ENCODE measurements around the gene ECSIT. TPM values are rescaled to one million over a fixed set of nuclear protein-coding genes. Genes with fewer than 3 reads are reported as not detected.

Gene ECSIT
- total RNA-seq, 3 donors from 2014 or later (not counting 1 experiment from before 2014, with no cell fraction given) = 23.6 to 24.5 (median 24.1) TPM

- H3K9me3 Mint-ChIP-seq = no peaks in the 10 kb centered on the region
- H3K27me3 Mint-ChIP-seq (ENCODE audit: low read depth in 2 of 2) = peaks cover 0 to 5% of the 10 kb centered on the region in 2 donors
- TF ChIP-seq, protein P1, sequence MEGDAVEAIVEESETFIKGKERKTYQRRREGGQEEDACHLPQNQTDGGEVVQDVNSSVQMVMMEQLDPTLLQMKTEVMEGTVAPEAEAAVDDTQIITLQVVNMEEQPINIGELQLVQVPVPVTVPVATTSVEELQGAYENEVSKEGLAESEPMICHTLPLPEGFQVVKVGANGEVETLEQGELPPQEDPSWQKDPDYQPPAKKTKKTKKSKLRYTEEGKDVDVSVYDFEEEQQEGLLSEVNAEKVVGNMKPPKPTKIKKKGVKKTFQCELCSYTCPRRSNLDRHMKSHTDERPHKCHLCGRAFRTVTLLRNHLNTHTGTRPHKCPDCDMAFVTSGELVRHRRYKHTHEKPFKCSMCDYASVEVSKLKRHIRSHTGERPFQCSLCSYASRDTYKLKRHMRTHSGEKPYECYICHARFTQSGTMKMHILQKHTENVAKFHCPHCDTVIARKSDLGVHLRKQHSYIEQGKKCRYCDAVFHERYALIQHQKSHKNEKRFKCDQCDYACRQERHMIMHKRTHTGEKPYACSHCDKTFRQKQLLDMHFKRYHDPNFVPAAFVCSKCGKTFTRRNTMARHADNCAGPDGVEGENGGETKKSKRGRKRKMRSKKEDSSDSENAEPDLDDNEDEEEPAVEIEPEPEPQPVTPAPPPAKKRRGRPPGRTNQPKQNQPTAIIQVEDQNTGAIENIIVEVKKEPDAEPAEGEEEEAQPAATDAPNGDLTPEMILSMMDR (IDR thresholded peaks at IDR 0.05) = no peak
- Histone ChIP-seq H3K27me3 (ENCODE audit: control insufficient read depth, insufficient read depth, low read length) (peaks cover 3% of the 10 kb centered on the region), H3K36me3 (ENCODE audit: control insufficient read depth, insufficient read depth, low read length) (no peaks in the 10 kb centered on the region), H3K4me3 (ENCODE audit: low read length) (no peak overlapping the region), H3K9me3 (ENCODE audit: control insufficient read depth, insufficient read depth, low read length) (no peaks in the 10 kb centered on the region), H3K4me1 (ENCODE audit: control insufficient read depth, insufficient read depth, low read length) (no peaks in the 10 kb centered on the region), H3K27ac (ENCODE audit: low read length) (no peak overlapping the region)
- DNase-seq (no peak), ATAC-seq (no peak)
- no peak overlapping the region for H3K27ac Mint-ChIP-seq
- H3K4me1 Mint-ChIP-seq = no peaks in the 10 kb centered on the region
- 89% methylated on average over 20 of the region's 20 CpGs for WGBS (ENCODE audit: insufficient coverage)
- no peaks in the 10 kb centered on the region for H3K36me3 Mint-ChIP-seq
- intact Hi-C loops (cut with micrococcal nuclease) = no loop called here
- H3K4me3 Mint-ChIP-seq = no peak overlapping the region
Observed at GRCh38 chr19:11457831-11458230, 71.1 kb downstream of the ECSIT start.

GRCh38 chr19:11457115-11457514 lies 71.8 kb downstream of the ECSIT start:
- Mint-ChIP-seq H3K27me3 (ENCODE audit: low read depth in 2 of 2) (peaks cover 0 to 5% of the 10 kb centered on the region in 2 donors), H3K27ac (no peak overlapping the region), H3K4me1 (no peaks in the 10 kb centered on the region), H3K9me3 (no peaks in the 10 kb centered on the region), H3K36me3 (no peaks in the 10 kb centered on the region), H3K4me3 (no peak overlapping the region)
- TF ChIP-seq, protein P1 (IDR thresholded peaks at IDR 0.05) = no peak
- Histone ChIP-seq H3K4me1 (ENCODE audit: control insufficient read depth, insufficient read depth, low read length) (no peaks in the 10 kb centered on the region), H3K4me3 (ENCODE audit: low read length) (no peak overlapping the region), H3K9me3 (ENCODE audit: control insufficient read depth, insufficient read depth, low read length) (no peaks in the 10 kb centered on the region), H3K27ac (ENCODE audit: low read length) (no peak overlapping the region), H3K27me3 (ENCODE audit: control insufficient read depth, insufficient read depth, low read length) (peaks cover 3% of the 10 kb centered on the region), H3K36me3 (ENCODE audit: control insufficient read depth, insufficient read depth, low read length) (no peaks in the 10 kb centered on the region)
- intact Hi-C loops (cut with micrococcal nuclease) = no loop called here
- DNase-seq (no peak), ATAC-seq (no peak)
- 60% methylated on average over 16 of the region's 18 CpGs for WGBS (ENCODE audit: insufficient coverage)

- Mint-ChIP-seq H3K4me3 (no peak overlapping the region), H3K36me3 (no peaks in the 10 kb centered on the region), H3K27me3 (ENCODE audit: low read depth in 2 of 2) (peaks cover 0 to 5% of the 10 kb centered on the region in 2 donors), H3K4me1 (no peaks in the 10 kb centered on the region), H3K27ac (no peak overlapping the region), H3K9me3 (no peaks in the 10 kb centered on the region)
- Histone ChIP-seq H3K27ac (ENCODE audit: low read length) (no peak overlapping the region), H3K4me1 (ENCODE audit: control insufficient read depth, insufficient read depth, low read length) (no peaks in the 10 kb centered on the region), H3K4me3 (ENCODE audit: low read length) (no peak overlapping the region), H3K27me3 (ENCODE audit: control insufficient read depth, insufficient read depth, low read length) (peaks cover 3% of the 10 kb centered on the region), H3K36me3 (ENCODE audit: control insufficient read depth, insufficient read depth, low read length) (no peaks in the 10 kb centered on the region), H3K9me3 (ENCODE audit: control insufficient read depth, insufficient read depth, low read length) (no peaks in the 10 kb centered on the region)
- 93% methylated on average over 7 of the region's 7 CpGs for WGBS (ENCODE audit: insufficient coverage)
- DNase-seq (no peak), ATAC-seq (no peak)
- intact Hi-C loops (cut with micrococcal nuclease) = no loop called here
- TF ChIP-seq, protein P1 (IDR thresholded peaks at IDR 0.05) = no peak
Observed at GRCh38 chr19:11456659-11457058, 72.3 kb downstream of the ECSIT start.

Other genes starting within 250 kb of the ECSIT start
- gene TSPAN16, start 233.0 kb downstream of the ECSIT start, total RNA-seq = not detected
- gene RAB3D, start 189.5 kb downstream of the ECSIT start, total RNA-seq = 10 to 100 TPM; 14.3 to 20.0 (median 15.7) TPM
- 10 to 100 TPM; 25.0 to 29.9 (median 29.5) TPM for gene TMEM205, start 182.9 kb downstream of the ECSIT start, total RNA-seq
- gene CCDC159, start 182.6 kb downstream of the ECSIT start, total RNA-seq = 10 to 100 TPM; 86.9 to 94.9 (median 91.8) TPM
- 10 to 100 TPM; 13.3 to 21.1 (median 16.1) TPM for gene PLPPR2, start 173.7 kb downstream of the ECSIT start, total RNA-seq
- 1 to 10 TPM; 2.1 to 2.9 (median 2.8) TPM for gene SWSAP1, start 154.5 kb downstream of the ECSIT start, total RNA-seq
- gene EPOR, start 144.8 kb downstream of the ECSIT start, total RNA-seq = 10 to 100 TPM in 2 of 3 donors, 1 to 10 TPM in 1; 7.6 to 10.7 (median 10.3) TPM
- gene RGL3, start 109.8 kb downstream of the ECSIT start, total RNA-seq = under 1 TPM in 1 of 3 donors, not detected in 2; 0.48 TPM
- gene ODAD3, start 94.0 kb downstream of the ECSIT start, total RNA-seq = not detected
- 100 to 1,000 TPM; 320 to 367 (median 327) TPM for gene PRKCSH, start 93.5 kb downstream of the ECSIT start, total RNA-seq
- not detected for gene ELAVL3, start 48.1 kb downstream of the ECSIT start, total RNA-seq
- 10 to 100 TPM in 2 of 3 donors, 1 to 10 TPM in 1; 9.9 to 15.4 (median 10.8) TPM for gene ZNF653, start 23.3 kb downstream of the ECSIT start, total RNA-seq
- not detected for gene CNN1, start 9.7 kb upstream of the ECSIT start, total RNA-seq
- gene ELOF1, start 30.1 kb upstream of the ECSIT start, total RNA-seq = 10 to 100 TPM; 46.4 to 54.2 (median 50.0) TPM
- gene ACP5, start 48.5 kb upstream of the ECSIT start, total RNA-seq = 10 to 100 TPM; 14.9 to 20.3 (median 18.8) TPM
- gene ZNF627, start 68.3 kb upstream of the ECSIT start, total RNA-seq = 1 to 10 TPM; 4.7 to 7.5 (median 4.9) TPM
- gene ZNF823, start 209.8 kb upstream of the ECSIT start, total RNA-seq = 1 to 10 TPM; 3.2 to 7.1 (median 5.2) TPM
- gene ZNF441, start 237.9 kb upstream of the ECSIT start, total RNA-seq = 1 to 10 TPM; 6.5 to 9.6 (median 7.1) TPM